ENCODE data around the gene RANBP17. TPM values are rescaled to one million over a fixed set of nuclear protein-coding genes. Genes with fewer than 3 reads are reported as not detected.

Gene RANBP17
- total RNA-seq, 1 donor from 2014 or later, result 12.3 TPM

GRCh38 chr5:170882345-170882744, 20.5 kb downstream of the RANBP17 start:
- no peak for ATAC-seq
- no peak for DNase-seq
- no peaks in the 10 kb centered on the region for H3K36me3 ChIP-seq
- H3K27me3 ChIP-seq (ENCODE audit: low read depth), result no peaks in the 10 kb centered on the region
- no peaks in the 10 kb centered on the region for H3K4me1 ChIP-seq
- no peak overlapping the region for H3K4me3 ChIP-seq
- intact Hi-C loops (cut with DNase I), result no loop called here
- H3K9me3 ChIP-seq, result no peaks in the 10 kb centered on the region
- H3K27ac ChIP-seq, result no peak overlapping the region
- TF ChIP-seq CTCF (IDR thresholded peaks at IDR 0.05), result no peak

GRCh38 chr5:170885256-170885655, 23.4 kb downstream of the RANBP17 start:
- TF ChIP-seq CTCF (IDR thresholded peaks at IDR 0.05), result no peak
- ATAC-seq, result peak in 1 of 2 donors; percentile 28

GRCh38 chr5:170885809-170886208, 24.0 kb downstream of the RANBP17 start:
- Histone ChIP-seq H3K4me3 (no peak overlapping the region), H3K36me3 (no peaks in the 10 kb centered on the region), H3K4me1 (no peaks in the 10 kb centered on the region), H3K9me3 (no peaks in the 10 kb centered on the region), H3K27me3 (ENCODE audit: low read depth) (no peaks in the 10 kb centered on the region), H3K27ac (no peak overlapping the region)
- DNase-seq, result no peak
- intact Hi-C loops (cut with DNase I), result no loop called here
- TF ChIP-seq CTCF (IDR thresholded peaks at IDR 0.05), result no peak
- no peak for ATAC-seq

More at GRCh38 chr5:170885256-170885655, 23.4 kb downstream of the RANBP17 start:
- intact Hi-C loops (cut with DNase I), result no loop called here
- DNase-seq, result no peak
- no peak overlapping the region for H3K4me3 ChIP-seq
- no peak overlapping the region for H3K27ac ChIP-seq
- no peaks in the 10 kb centered on the region for H3K9me3 ChIP-seq
- no peaks in the 10 kb centered on the region for H3K27me3 ChIP-seq (ENCODE audit: low read depth)
- H3K36me3 ChIP-seq, result no peaks in the 10 kb centered on the region
- H3K4me1 ChIP-seq, result no peaks in the 10 kb centered on the region

GRCh38 chr5:170886210-170886894, 24.5 kb downstream of the RANBP17 start:
- Histone ChIP-seq H3K27ac (no peak overlapping the region), H3K27me3 (ENCODE audit: low read depth) (no peaks in the 10 kb centered on the region), H3K9me3 (no peaks in the 10 kb centered on the region), H3K4me3 (no peak overlapping the region), H3K36me3 (no peaks in the 10 kb centered on the region), H3K4me1 (no peaks in the 10 kb centered on the region)
- no peak for DNase-seq
- TF ChIP-seq CTCF (IDR thresholded peaks at IDR 0.05), result no peak
- intact Hi-C loops (cut with DNase I), result no loop called here
- no peak for ATAC-seq

- no peak for TF ChIP-seq CTCF (IDR thresholded peaks at IDR 0.05)
- H3K36me3 ChIP-seq, result no peaks in the 10 kb centered on the region
- intact Hi-C loops (cut with DNase I), result no loop called here
- DNase-seq, result no peak
- no peaks in the 10 kb centered on the region for H3K9me3 ChIP-seq
- H3K27ac ChIP-seq, result no peak overlapping the region
- ATAC-seq, result no peak
- H3K27me3 ChIP-seq (ENCODE audit: low read depth), result no peaks in the 10 kb centered on the region
- no peaks in the 10 kb centered on the region for H3K4me1 ChIP-seq
- H3K4me3 ChIP-seq, result no peak overlapping the region
Measured at GRCh38 chr5:170892196-170892595, 30.4 kb downstream of the RANBP17 start.

Measured in lower lobe of right lung (tissue), 2 donors.